Activated T-helper 1 cell treated with Interleukin-2 at 50 U/mL for 16 hours (primary cell): ENCODE data around the gene FLT4.

ENCODE experiments used
- DNase-seq: peaks from one replicate; pipeline ENCODE4 v3.0.0-alpha.2; 2020; ENCODE audit warnings: low read depth

Gene FLT4

DNA sequence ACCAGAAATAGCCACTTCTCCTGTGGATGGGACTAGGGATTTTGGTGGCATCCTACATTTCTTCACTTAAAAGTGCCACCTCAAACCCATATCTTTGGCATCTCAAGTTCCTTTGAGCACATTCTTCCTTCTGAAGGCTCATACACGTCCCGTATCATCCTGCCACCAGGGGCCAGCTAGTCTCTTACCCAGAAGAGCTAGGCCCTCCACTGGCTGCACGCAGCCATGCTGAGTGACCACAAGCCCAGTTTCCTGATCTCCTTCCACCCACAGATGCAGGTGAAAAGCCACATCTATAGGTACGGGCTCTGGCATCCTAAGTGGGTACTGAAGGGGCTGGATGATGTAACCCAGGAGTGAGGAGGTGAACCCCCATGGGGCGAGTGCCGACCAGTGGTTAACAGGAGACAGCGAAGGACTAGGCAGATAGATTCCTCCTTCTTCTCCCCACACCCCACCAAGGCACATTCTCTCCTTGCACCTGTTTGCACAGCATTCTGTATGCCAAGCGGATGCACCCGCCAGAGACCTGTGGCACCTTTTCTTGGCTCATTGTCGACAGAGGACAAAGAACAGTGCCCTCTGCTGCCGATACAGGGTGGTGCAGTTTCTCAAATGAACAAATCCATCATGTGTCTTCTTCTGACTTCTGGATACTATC, 43.7 kb downstream of the FLT4 start:
- DNase-seq: peak; percentile 17

DNA sequence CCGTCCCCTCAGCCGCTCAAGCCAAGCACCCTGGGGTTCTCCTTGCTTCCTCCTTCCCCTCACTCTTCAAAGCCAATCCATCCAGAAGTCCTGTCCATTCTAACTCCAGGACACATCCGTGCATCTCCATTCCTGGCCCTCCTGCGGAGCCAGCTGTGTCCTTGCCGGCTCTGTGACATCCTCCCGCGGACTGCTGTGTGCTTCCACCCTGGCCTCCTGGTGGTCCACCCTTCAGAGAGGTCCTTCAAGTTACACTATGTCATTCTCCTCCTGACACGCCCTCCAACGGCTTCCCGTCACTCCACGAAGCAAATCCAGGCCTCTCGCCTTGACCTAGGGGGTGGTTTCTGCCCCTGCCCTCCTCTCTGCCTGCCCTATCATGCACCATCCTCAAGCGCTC, 45.1 kb downstream of the FLT4 start:
- no peak for DNase-seq

DNA sequence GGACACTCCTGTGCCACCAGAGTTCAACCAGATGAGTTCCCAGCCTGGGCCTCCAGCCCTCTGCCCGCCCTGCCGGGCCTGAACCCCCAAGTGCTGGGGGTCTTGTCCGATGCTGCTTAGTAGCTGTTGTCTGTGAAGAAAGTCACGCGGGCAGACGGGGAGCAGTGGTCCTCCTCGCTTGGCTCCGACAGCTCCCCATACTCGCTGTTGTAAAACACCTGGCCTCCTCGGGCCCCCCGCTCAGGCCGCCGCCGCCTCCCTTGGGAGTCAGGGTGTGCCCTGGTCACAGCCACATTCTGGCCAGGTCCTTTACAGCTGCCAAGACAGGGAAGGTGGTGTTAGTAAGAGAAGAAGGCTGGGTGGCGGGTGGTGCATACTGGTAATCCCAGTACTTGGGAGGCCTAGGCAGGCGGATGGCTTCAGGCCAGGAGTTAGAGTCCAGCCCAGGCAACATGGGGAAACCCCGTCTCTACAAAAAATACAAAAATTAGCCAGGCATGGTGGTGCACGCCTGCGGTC, 46.3 kb downstream of the FLT4 start:
- DNase-seq: no peak

DNA sequence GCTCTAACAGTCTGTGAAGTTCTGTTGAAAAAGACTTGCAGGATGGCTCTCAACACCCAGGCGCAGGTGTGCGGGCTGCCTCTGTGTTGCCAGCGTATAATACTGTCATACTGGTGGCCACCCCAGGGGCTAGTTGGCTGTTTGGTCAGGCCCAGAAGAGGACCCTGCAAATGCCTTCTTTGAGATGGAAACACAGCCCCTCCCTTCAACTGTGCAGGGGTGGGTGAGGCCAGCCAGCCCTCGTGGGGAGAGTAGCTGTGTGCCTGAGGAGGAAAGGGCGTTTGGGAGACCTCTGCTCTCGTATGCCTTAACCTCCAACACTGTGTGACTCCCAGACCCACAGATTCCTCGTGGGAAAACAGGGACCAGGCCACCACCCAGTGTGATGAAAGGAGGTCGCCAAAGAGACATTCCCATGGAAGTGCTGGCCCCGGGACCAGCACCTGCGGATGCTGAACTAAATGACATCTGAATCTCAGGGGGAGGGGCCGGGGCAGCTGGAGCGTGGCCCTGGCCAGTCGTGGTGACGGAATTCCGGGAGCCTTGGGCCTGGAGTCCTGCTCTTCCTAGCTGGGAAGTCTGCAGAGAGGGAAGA, 46.8 kb downstream of the FLT4 start:
- no peak for DNase-seq

DNA sequence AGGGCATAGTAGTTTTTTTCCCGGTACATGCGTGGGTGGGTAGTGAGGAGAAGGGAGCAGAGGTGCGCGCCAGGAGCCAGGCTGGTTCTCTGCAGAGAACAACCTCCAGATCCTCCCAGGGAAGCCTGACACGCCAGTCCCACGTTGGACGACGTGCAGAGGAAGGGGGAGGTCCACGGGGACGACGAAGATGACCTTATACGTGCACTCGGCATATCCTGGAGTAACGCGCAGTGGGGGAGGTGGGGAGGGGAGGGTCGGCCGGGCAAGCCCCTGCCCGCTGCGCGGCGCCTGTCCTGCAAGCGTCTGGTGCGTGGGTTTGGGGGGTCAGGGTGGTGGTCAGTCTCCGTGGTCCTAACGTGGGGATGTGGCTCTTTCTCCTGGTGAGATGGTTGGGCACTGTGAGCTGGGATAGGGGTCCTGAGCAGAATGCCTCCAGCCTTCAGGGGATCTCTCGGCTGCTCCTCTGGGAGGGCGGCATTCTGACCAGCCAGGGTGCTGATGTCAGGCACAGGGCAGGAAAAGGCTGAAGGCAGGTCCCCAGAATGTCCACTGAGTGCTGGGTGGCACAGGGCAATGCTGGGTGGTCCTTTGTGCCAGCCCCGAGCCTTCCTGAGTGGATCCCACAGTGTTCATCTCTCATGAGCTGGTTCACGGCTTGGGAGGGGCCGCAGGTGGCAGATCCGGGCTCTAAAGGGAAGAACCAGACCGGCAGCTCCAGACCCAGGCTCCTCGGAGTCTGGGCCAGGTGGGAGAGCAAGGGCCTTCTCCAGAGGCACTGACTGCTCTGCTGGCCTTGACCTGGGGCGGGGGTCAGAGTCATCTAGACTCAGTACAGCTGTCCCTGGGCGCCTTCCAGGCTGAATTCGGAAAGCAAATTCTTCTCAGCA, 47.6 kb downstream of the FLT4 start:
- no peak for DNase-seq

DNA sequence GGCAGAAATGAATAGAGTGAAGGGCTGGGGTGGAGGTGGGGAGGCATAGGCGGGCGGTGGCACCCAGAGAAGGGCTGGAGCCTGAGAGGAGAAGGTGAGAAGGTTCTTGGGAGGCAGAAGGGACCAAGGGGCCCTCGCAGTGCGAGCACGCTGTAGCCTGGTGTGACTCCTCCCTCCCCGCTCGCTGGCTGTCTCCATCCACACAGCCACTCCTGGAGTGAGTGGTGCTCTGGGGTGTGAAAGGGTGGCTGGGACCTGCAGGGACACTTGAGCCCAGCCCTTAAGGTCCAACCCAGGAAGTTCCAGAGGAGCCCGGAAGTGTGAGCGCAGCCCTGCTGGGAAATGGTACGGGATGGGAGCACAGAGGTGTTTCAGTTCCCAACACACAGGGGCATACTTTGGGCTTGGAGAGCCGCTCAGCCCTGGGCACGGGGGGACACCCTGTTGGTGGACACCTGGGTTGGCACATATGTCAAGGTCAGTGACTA, 48.8 kb downstream of the FLT4 start:
- no peak for DNase-seq

DNA sequence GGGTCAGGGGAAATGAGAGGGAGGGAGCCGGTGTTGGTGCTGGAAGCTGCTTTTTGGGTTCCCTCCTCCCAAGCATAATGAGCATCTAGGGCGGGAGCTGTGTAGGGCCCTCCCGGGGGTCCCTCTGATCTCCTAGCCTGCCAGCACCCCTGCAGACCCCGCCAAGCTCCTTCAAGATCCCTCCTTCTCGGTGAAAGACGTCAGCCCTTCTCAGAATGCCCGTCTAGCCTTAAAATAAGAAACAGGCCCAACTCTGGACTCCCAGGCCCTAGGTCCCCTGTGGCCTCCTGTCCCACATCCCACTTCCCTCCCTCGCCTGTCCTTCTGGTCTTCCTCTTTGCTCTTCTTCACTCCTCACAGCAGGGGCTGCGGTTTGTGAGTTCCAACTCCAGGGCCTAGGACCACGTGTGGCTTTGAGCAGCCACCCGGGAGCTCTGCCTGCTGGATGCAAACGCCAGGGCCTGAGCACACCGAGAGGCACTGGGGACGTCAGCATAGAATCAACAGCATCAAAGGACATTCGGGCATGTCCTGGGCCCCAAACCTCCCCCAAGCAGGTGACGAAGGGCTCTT, 49.3 kb downstream of the FLT4 start:
- no peak for DNase-seq

DNA sequence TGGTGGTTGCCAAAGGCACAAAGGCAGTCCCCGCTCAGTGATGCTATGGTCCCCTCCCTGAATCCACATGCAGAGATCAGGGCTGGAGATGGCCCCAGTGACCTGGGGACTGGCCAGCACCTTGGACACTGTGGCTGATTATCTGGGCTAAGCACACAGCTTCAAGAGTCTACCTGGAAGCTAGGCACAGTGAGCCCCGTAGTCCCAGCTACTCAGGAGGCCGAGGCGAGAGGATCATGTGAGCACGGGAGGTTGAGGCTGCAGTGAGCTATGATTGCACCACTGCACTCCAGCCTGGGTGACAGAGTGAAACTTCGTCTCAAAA, 49.8 kb downstream of the FLT4 start:
- DNase-seq: no peak

DNA sequence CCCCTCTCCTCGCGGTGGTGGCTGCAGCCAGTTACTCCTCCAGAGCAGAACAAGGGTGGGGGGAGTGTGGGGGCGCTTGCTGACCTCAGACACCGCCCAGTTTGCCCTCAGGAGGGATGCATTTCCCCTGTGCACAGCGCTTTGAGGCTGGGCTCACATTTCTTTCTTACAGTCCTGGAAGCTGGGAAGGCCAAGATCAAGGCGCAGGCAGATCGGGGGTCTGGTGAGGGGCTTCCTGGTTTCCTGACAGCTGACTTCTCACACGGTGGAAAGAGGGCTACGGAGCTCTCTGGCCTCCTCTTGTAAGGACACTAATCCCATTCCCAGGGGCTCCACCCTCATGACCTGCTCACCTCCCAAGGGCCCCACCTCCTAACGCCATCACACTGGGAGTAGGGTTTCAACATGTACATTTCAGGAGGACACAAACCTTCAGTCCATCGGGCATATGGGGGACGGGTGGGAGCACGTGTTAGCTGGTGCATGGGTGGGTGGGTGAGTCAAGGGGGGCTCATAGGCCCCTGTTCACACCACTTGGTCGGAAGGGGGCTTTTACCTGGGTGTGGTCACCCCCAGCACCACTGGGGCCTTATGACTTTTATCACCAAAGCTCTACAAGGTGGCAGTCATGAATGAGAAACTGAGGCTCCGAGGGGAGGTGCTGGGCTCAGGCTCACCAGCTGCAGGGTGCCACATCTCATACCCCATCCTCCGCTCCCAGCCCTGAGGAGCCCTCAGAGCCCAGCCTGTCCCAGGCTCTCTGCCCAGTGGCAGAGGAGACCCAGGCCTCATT, 50.4 kb downstream of the FLT4 start:
- no peak for DNase-seq

DNA sequence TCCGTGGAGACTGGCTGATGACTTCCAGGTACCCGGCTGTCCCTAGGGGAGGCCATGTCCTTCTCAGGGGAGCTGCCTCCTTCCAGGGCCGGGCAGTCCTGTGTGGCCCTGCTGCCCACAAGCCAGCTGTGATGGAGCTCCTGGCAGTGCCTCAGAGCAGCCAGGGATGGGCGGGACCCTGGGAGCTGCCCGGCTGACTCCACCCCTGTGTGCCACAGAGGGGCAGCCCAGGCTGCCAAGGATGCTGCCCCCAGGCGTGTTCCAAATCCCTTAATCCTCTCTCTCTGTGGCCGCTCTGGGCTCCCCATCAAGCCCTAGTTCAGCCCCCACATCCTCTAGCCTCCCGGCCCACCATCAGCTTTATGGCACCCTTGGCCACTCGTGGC, 51.1 kb downstream of the FLT4 start:
- no peak for DNase-seq

DNA sequence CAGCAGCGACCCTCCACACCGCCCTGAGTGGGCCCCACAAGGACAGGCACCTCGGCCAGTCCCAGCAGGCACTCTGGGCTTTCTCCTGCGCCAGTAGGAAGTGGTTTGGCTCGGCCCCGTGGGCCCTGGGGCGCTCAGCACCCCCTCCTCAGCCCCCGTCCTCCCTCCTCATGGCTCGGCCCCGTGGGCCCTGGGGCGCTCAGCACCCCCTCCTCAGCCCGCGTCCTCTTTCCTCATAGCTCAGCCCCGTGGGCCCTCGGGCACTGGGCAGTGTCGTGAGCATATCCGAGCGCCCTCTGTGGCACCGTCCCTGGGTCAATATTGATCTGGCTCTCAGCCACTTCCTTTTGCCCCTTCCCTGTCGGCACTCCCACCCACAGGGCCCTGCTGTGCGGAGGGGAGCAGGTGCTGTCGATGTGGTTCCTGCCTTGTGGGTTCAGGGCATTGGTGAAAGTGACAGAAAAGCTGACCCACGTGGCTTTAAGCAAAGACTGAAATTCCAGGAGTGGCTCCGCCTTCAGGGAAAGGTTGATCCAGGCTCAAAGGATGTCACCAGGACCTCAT, 52.6 kb downstream of the FLT4 start:
- DNase-seq: no peak

DNA sequence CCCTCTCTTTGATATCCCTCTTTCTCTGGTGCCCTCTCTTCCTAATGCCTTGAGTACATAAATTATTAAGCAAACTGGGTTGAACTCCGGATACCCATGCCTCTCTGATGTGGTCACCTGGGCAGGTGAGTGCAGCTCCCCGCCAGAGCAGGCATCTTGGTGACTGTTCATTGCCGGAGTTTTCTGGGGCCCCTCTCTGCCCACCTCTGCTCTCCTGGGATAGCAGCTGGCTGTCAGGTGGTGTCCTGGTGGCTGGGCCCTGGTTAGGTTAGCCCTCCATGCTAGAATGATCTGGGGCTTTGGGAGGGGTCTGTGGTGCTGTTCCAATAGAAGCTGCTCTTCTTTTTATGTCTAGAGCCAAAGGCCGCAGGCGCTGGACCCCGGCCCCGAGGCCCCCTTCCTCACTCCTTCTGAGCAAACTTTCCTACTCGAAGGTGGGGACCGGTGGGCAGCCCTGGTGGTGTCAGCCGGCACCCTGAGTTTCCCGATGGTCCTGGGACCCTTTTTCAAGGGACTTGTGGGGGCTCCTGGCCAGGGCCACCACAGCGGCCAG, 53.2 kb downstream of the FLT4 start:
- no peak for DNase-seq

DNA sequence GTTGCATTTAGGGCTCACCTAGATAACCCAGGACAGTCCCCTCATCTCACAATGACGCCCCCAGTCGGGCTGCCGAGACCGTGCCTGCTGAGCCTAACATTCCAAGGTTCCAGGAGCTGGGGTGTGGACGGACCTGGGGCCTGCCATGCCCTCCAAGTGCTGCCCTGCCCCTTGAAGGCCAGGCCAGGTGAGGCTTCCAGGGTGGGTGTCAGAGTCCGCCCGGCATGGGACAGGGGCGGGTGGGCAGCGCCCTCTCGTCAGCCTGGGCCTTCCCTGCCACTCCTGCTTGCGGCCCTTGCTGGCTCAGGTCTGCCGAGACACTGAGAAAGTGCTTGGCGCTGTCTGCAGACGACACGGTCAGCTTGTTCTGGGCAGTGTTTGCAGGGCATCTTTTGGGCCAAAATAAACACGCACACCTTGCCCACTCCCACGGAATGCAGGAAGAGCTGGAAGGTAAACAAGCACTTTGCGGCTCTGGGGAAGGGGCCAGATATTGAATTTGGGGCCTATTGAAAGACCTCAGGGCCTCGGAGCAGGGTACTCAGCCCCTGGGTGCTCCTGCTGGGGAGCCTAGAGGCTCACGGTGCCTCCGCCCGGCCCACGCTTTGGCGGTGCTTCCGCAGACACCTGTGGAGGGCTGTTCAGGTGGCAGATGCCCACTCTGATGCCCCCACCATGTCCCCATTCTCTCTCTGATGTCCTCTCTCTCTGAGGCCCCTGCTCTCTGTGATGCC, 53.9 kb downstream of the FLT4 start:
- no peak for DNase-seq

DNA sequence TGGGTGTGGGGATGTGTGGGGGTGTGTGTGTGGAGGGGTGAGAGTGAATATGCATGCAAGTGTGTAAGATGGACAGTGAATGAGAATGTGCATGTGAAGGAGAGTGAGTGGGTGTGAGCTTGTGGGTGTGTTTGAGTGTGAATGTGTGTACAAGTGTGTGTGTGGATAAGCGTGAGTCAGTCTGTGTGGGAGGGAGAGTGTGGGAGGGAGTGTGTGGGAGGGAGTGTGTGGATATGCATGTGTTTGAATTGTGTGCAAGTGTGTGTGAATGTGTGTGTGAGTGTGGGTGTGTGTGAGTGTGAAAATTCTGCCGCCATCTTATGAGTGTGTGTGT, 54.4 kb downstream of the FLT4 start:
- no peak for DNase-seq

DNA sequence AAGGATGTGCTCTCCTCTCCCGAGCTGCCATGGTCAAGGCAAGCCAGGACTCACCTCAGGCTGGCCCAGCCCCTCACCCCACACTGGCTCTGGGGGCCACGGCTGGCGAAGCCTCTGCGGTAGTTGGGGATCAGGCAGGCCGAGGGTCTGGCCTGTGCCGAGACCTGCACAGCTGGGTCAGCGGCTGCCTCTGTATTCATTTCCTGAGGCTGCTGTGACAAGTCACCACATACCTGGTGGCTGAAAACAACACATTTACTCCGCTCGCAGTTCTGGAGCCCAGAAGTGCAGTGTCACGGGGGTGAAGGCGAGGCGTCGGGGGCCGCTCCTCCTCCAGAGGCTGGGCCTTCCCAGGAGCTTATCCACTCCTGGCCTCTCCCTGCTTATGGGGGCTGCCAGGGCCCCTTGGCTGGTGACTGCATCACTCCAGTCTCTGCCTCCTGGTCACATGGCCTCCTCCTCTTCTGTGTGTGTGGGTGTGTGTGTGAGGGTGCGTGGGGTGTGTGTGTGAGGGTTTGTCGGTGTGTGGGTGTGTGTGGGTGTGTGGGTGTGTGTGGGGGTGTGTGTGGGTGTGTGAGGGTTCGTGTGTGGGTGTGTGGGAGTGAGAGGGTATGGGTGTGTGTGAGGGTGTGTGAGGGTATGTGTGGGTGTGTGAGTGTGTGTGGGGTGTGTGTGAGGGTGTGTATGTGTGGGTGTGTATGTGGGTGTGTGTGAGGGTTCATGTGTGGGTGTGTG, 54.9 kb downstream of the FLT4 start:
- no peak for DNase-seq

DNA sequence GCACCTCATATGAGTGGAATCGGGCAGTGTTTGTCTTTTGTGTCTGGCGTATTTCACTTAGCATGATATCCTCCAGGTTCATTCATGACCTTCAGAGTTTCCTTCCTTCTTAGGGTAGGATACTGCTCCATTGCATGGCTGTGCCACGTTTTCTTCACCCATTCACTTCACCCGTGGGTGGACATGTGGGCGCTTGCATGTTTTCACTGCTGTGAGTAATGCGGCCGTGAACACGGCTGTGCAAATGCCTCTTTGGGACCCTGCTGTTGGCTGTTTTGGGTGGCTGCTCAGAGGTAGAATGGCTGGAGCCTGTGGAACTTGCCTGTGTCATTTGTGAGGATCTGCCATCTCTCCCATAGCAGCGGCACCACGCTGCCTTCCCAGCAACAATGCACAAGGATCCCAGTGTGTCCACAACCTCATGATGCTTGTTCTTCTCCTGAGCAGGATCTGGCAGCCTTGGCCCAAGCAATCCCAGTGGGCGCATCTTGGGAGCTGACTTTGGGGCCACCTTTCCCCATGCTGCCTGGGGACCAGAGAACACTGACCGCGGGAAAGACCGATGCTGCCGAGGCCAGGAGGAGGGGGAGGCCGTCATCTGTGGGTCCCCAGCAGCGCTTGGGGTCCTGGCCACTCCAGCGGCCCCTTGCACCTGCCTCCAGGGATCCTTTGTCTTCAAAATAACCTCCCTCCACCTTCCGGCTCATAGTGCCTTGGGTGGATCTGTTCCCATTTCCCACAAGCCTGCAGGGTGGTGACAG, 55.8 kb downstream of the FLT4 start:
- DNase-seq: no peak

DNA sequence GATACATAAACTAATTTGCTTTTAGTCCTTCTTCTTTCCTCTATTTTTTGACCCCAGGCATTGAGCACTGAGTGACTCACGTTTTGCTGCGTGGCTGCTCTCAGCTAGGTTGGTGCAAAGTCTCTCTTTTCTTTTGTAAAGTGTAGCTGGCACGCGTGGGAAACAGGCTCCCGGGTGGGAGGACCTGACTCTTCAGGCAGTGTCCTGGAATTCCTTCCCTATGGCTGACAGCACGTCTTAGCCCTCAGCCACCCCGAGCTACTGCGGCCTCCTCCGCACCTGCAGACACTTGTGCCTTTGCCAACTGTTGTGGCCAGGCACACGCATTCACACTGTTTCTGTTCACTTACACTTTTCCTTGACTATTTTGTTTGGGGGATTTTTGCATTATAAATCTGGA, 57.2 kb downstream of the FLT4 start:
- DNase-seq: no peak

DNA sequence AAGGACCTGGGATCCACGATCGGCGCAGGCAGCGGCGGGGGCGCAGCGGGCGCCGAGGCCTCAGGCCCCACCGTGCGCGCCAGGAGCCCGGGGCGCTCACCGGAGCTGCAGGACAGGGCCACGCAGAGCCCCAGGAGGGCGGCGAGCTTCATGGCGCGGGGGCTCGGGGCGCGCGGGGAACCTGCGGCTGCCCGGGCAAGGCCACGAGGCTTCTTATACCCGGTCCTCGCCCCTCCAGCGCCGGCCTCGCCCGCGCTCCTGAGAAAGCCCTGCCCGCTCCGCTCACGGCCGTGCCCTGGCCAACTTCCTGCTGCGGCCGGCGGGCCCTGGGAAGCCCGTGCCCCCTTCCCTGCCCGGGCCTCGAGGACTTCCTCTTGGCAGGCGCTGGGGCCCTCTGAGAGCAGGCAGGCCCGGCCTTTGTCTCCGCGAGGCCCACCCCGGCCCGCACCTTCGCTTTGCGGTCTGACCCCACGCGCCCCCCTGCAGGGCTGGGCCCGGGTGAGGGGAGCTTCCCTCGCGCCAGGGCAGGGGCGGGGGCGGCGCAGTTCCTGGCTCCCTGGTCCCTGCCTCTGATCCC, 58.0 kb downstream of the FLT4 start, which contains the start of gene SCGB3A1:
SCGB3A1 (minus strand) TSS at position 189 of the 577 bp plus-strand sequence; CDS start at position 152, 37 bp downstream.
- DNase-seq: no peak
